NCI-H1048 (cell line): ENCODE results near the gene FGFBP3.

ENCODE experiments used
- DNase-seq: peaks from one replicate; lab custom pipeline; 2025; lab: John Stamatoyannopoulos, UW

The FGFBP3 gene

GRCh38 chr10:91909117-91909677, at the start of gene FGFBP3:
FGFBP3 (minus strand) TSS chr10:91909486; CDS start chr10:91908969, 517 bp downstream.
- peak; percentile 31 for DNase-seq

GRCh38 chr10:91957091-91957490, 47.8 kb upstream of the FGFBP3 start:
- DNase-seq, result no peak

GRCh38 chr10:91955114-91955513, 45.8 kb upstream of the FGFBP3 start:
- no peak for DNase-seq

- DNase-seq, result no peak
Measured at GRCh38 chr10:91953600-91954160, 44.4 kb upstream of the FGFBP3 start.

- DNase-seq, result no peak
Measured at GRCh38 chr10:91944880-91945630, 35.8 kb upstream of the FGFBP3 start.

GRCh38 chr10:91941426-91941825, 32.1 kb upstream of the FGFBP3 start:
- no peak for DNase-seq

GRCh38 chr10:91939653-91940052, 30.4 kb upstream of the FGFBP3 start:
- no peak for DNase-seq

GRCh38 chr10:91935886-91936285, 26.6 kb upstream of the FGFBP3 start:
- no peak for DNase-seq

- DNase-seq, result no peak
Measured at GRCh38 chr10:91932737-91933136, 23.5 kb upstream of the FGFBP3 start.

- DNase-seq, result no peak
Measured at GRCh38 chr10:91931526-91932190, 22.4 kb upstream of the FGFBP3 start.

- no peak for DNase-seq
Measured at GRCh38 chr10:91930939-91931338, 21.7 kb upstream of the FGFBP3 start.

GRCh38 chr10:91925022-91925320, 15.7 kb upstream of the FGFBP3 start:
- no peak for DNase-seq

- DNase-seq, result no peak
Measured at GRCh38 chr10:91924212-91925021, 15.1 kb upstream of the FGFBP3 start.

GRCh38 chr10:91923371-91924211, 14.3 kb upstream of the FGFBP3 start, which contains the start of gene BTAF1:
BTAF1 (plus strand) TSS chr10:91923770; CDS start chr10:91924077, 307 bp downstream.
- DNase-seq, result peak; percentile 86

GRCh38 chr10:91919651-91920050, 10.4 kb upstream of the FGFBP3 start:
- no peak for DNase-seq

- DNase-seq, result no peak
Measured at GRCh38 chr10:91910467-91910866, 1.2 kb upstream of the FGFBP3 start.

- no peak for DNase-seq
Measured at GRCh38 chr10:91908337-91909116, 759 bp downstream of the FGFBP3 start.

- no peak for DNase-seq
Measured at GRCh38 chr10:91907914-91908336, 1.4 kb downstream of the FGFBP3 start.

GRCh38 chr10:91907033-91907594, 2.2 kb downstream of the FGFBP3 start:
- no peak for DNase-seq
